T-cell (primary cell): ENCODE results near the gene SNRNP200. TPM values are rescaled to one million over a fixed set of nuclear protein-coding genes. Genes with fewer than 3 reads are reported as not detected.
"Not testable (repeated sequence)": the region's sequence is repeated elsewhere in the genome, so short reads cannot be mapped to it uniquely, and the experiment has no call there.

Experiments used
- ATAC-seq, 4 experiments: fragments of 200-7000 bp in 3 of 4; fragments of 150-1000 bp in 1 of 4; cut with Tn5 transposase; replicated peaks in 1 of 4; 1 replicate in 3 of 4; 2 replicates in 1 of 4; pipeline ENCODE4 v1.10.0; 2021; ENCODE audit warnings: moderate library complexity in 3 of 4, mild to moderate bottlenecking in 2 of 4, moderate number of reproducible peaks in 1 of 4
- CTCF ChIA-PET, 2 donors: fragments of 300-600 bp; sonication (Branson Sonifier 250); formaldehyde crosslinking; loops; one replicate each; lab custom pipeline; 2022; ENCODE audit warnings: antibody characterized with exemption in 2 of 2; lab: Charles Lee
- POLR2A ChIA-PET, 2 donors: fragments of 300-600 bp; sonication (Branson Sonifier 250); formaldehyde crosslinking; loops; one replicate each; lab custom pipeline; 2022; ENCODE audit warnings: antibody characterized with exemption in 2 of 2; lab: Charles Lee
- DNase-seq, 35 experiments: peaks; one replicate each; pipeline versions ENCODE4 v3.0.0 to v3.0.0-alpha.2; 2013 to 2023
- H3K27ac ChIP-seq: one replicate; pipeline ENCODE4 v1.5.1; 2013; ENCODE audit warnings: low read length
- H3K27me3 ChIP-seq, 2 experiments: replicated peaks in 1 of 2; 1 replicate in 1 of 2; 2 replicates in 1 of 2; pipeline versions ENCODE4 v1.6.1 to v1.7.0; 2013; ENCODE audit warnings: low read length in 1 of 2, mixed read lengths in 1 of 2; ENCODE audit not compliant: control insufficient read depth in 2 of 2, insufficient read depth in 2 of 2; ENCODE audit errors: extremely low read depth in 1 of 2
- H3K36me3 ChIP-seq, 2 donors: 1 replicate in 1 of 2; 2 replicates in 1 of 2; pipeline versions ENCODE4 v1.6.1 to v1.7.0; 2013; ENCODE audit warnings: low read length in 1 of 2; ENCODE audit not compliant: control insufficient read depth in 2 of 2, insufficient read depth in 1 of 2; ENCODE audit errors: extremely low read depth in 1 of 2
- H3K4me1 ChIP-seq, 2 experiments: 1 replicate in 1 of 2; 2 replicates in 1 of 2; pipeline versions ENCODE4 v1.6.1 to v1.7.0; 2013; ENCODE audit warnings: low read length in 2 of 2, mixed read lengths in 1 of 2; ENCODE audit not compliant: insufficient read depth in 2 of 2, control insufficient read depth in 1 of 2; ENCODE audit errors: extremely low read depth in 1 of 2
- H3K4me3 ChIP-seq, 2 donors: 1 replicate in 1 of 2; 2 replicates in 1 of 2; pipeline versions ENCODE4 v1.5.1 to v1.7.0; 2013; ENCODE audit warnings: mild to moderate bottlenecking in 2 of 2, low read length in 1 of 2, moderate library complexity in 1 of 2; ENCODE audit not compliant: control insufficient read depth in 1 of 2; ENCODE audit errors: extremely low read depth in 1 of 2
- H3K9me3 ChIP-seq: 2 replicates; pipeline ENCODE4 v1.7.0; 2013
- H3K27ac Mint-ChIP-seq, 2 donors: one replicate each; pipeline ENCODE4 v1.8.0; 2020 to 2021; ENCODE audit warnings: mild to moderate bottlenecking in 2 of 2, mixed read lengths in 2 of 2
- H3K27me3 Mint-ChIP-seq, 2 donors: one replicate each; pipeline ENCODE4 v1.8.0; 2021 to 2022; ENCODE audit warnings: mixed read lengths in 2 of 2
- H3K36me3 Mint-ChIP-seq: one replicate; pipeline ENCODE4 v1.8.0; 2021; ENCODE audit warnings: mixed read lengths
- H3K4me1 Mint-ChIP-seq, 3 donors: one replicate each; pipeline ENCODE4 v1.8.0; 2020 to 2022; ENCODE audit warnings: mixed read lengths in 3 of 3, mild to moderate bottlenecking in 1 of 3
- H3K4me3 Mint-ChIP-seq, 3 donors: one replicate each; pipeline ENCODE4 v1.8.0; 2020 to 2022; ENCODE audit warnings: mild to moderate bottlenecking in 3 of 3, mixed read lengths in 3 of 3, moderate library complexity in 3 of 3
- H3K9me3 Mint-ChIP-seq, 3 donors: one replicate each; pipeline ENCODE4 v1.8.0; 2020 to 2022; ENCODE audit warnings: mixed read lengths in 3 of 3
- WGBS: methylation state at CpG from one replicate; pipeline ENCODE4 v1.1.5; 2013; ENCODE audit warnings: missing lambda C conversion rate; ENCODE audit not compliant: insufficient coverage; 5-methylcytosine and 5-hydroxymethylcytosine counted together
- total RNA-seq, 35 experiments: library from RNA in 6 of 35; stranded (reverse) in 6 of 35; fragments of 120-200 nt in 1 of 35; gene quantifications; one replicate each; pipeline versions ENCODE4 v1.2.1 to v1.2.4 and lab custom pipeline; 2013 to 2026

SNRNP200 gene
- total RNA-seq, 5 donors from 2014 or later (not counting 1 experiment from before 2014, with no cell fraction given) = 200 to 254 (median 203) TPM

GRCh38 chr2:96294271-96294670 is 11.1 kb downstream of the SNRNP200 start:
- 94% methylated on average over 6 of the region's 8 CpGs for WGBS
- H3K27me3 Mint-ChIP-seq, H3K4me1 ChIP-seq, H3K27me3 ChIP-seq, H3K4me3 Mint-ChIP-seq, H3K9me3 Mint-ChIP-seq, H3K27ac ChIP-seq, H3K4me3 ChIP-seq, H3K4me1 Mint-ChIP-seq, H3K9me3 ChIP-seq, H3K27ac Mint-ChIP-seq, DNase-seq, ATAC-seq: not testable (repeated sequence)
- CTCF ChIA-PET = interaction anchor here in 1 of 2 donors (0.6 kb wide), 1 partner anchor 107 kb away, joined by 3 read pairs; no protein-coding TSS in a partner anchor
- POLR2A ChIA-PET = interaction anchor here (0.5 to 0.7 kb wide), 2 partner anchors 16 to 25 kb away, joined by 4 to 8 read pairs; no protein-coding TSS in a partner anchor
- peaks cover 25 to 98% of the 10 kb centered on the region in 2 donors for H3K36me3 ChIP-seq
- peaks cover 86% of the 10 kb centered on the region for H3K36me3 Mint-ChIP-seq

DNA sequence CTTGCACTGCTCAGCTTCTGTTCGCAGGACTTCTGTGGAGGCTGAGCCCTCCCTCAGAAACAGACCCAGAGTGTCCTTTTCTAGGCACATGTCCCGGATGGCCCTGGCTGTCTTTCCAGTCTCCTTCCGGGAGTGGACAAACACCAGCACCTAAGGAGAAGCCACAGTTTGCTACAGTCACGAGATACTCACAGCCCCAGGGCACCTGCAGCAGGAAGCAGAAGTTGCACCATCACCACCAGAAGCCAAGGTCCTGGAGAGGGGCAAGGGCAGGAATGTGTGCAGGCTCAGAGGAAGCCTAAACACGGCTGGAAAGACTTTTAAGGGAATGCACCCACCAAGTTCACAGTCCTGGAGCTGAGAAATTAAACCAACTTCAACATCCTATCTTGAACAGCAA is 13.6 kb downstream of the SNRNP200 start:
- H3K27ac ChIP-seq = no peak overlapping the region
- H3K36me3 ChIP-seq = peaks cover 22 to 98% of the 10 kb centered on the region in 2 donors
- Mint-ChIP-seq H3K9me3 (no peaks in the 10 kb centered on the region), H3K36me3 (peaks cover 85% of the 10 kb centered on the region), H3K27ac (no peak overlapping the region), H3K4me1 (no peaks in the 10 kb centered on the region), H3K4me3 (no peak overlapping the region), H3K27me3 (no peaks in the 10 kb centered on the region)
- H3K27me3 ChIP-seq = no peaks in the 10 kb centered on the region
- H3K9me3 ChIP-seq = no peaks in the 10 kb centered on the region
- no peaks in the 10 kb centered on the region for H3K4me1 ChIP-seq
- WGBS = 100% methylated on average over 4 of the region's 5 CpGs
- DNase-seq = no peak
- ChIA-PET CTCF (interaction anchor here in 1 of 2 donors (0.6 kb wide), 1 partner anchor 96 kb away, joined by 3 read pairs; no protein-coding TSS in a partner anchor), POLR2A (interaction anchor here in 1 of 2 donors (1.5 kb wide), 1 partner anchor 10 kb away, joined by 6 read pairs; no protein-coding TSS in a partner anchor)
- no peak overlapping the region for H3K4me3 ChIP-seq
- no peak for ATAC-seq

- Mint-ChIP-seq H3K9me3 (no peaks in the 10 kb centered on the region), H3K4me1 (no peaks in the 10 kb centered on the region), H3K27ac (no peak overlapping the region), H3K27me3 (no peaks in the 10 kb centered on the region), H3K36me3 (peaks cover 79% of the 10 kb centered on the region), H3K4me3 (no peak overlapping the region)
- H3K27me3 ChIP-seq = no peaks in the 10 kb centered on the region
- no peak overlapping the region for H3K27ac ChIP-seq
- 89% methylated on average over 1 of the region's 6 CpGs for WGBS
- no peaks in the 10 kb centered on the region for H3K4me1 ChIP-seq
- POLR2A ChIA-PET = no interaction called here
- no peak overlapping the region for H3K4me3 ChIP-seq
- H3K36me3 ChIP-seq = peaks cover 39 to 99% of the 10 kb centered on the region in 2 donors
- ATAC-seq (no peak), DNase-seq (no peak)
- H3K9me3 ChIP-seq = no peaks in the 10 kb centered on the region
- CTCF ChIA-PET = no interaction called here
Observed at GRCh38 chr2:96287273-96287856, 18.0 kb downstream of the SNRNP200 start.

GRCh38 chr2:96276787-96277499 is 28.4 kb downstream of the SNRNP200 start:
- DNase-seq = no peak
- H3K4me1 ChIP-seq = no peaks in the 10 kb centered on the region
- Mint-ChIP-seq H3K27ac (no peak overlapping the region), H3K27me3 (no peaks in the 10 kb centered on the region), H3K36me3 (peaks cover 68% of the 10 kb centered on the region), H3K4me1 (no peaks in the 10 kb centered on the region), H3K4me3 (no peak overlapping the region), H3K9me3 (no peaks in the 10 kb centered on the region)
- no peak overlapping the region for H3K4me3 ChIP-seq
- 93% methylated on average over 7 of the region's 21 CpGs for WGBS
- H3K9me3 ChIP-seq = no peaks in the 10 kb centered on the region
- POLR2A ChIA-PET = interaction anchor here in 1 of 2 donors (1.1 kb wide), 1 partner anchor 10 kb away, joined by 5 read pairs; no protein-coding TSS in a partner anchor
- CTCF ChIA-PET = no interaction called here
- no peak for ATAC-seq
- H3K36me3 ChIP-seq = peaks cover 14 to 86% of the 10 kb centered on the region in 2 donors
- no peak overlapping the region for H3K27ac ChIP-seq
- no peaks in the 10 kb centered on the region for H3K27me3 ChIP-seq

DNA sequence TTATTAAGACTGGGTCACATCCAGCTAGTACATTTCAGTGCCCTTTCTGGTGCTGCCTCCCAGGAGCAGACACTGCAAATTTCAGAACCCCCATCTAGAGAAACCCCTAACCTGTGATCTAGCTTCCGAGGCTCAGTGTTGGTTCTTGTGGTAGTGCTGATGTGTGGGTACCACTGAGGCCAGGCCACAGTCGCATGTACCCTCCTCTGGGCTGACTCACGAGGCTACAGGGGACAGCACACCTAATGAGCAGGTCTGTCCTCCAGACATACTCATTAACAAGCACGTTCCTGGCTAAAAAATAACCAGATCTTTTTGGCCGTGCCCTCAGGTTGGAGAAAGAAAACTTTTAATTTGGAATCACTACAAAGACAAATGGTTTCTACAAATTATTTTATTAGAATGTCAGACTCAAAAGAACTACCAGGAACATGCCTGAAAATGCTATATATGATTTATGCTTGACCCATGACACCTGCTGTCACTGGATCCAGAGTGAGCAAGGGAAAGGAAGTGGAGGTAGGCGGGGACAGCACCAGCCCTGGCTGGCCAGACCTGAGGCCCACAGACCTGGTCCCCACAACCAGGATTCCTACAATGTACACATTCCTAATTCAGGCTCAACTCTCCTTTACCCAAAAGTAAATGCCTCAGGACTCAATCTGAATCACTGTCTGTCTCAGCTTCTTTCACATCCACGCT is 30.8 kb downstream of the SNRNP200 start:
- no CpG with 5 or more reads among the region's 7 CpGs for WGBS
- no peaks in the 10 kb centered on the region for H3K27me3 Mint-ChIP-seq
- no peaks in the 10 kb centered on the region for H3K4me1 ChIP-seq
- no peaks in the 10 kb centered on the region for H3K9me3 Mint-ChIP-seq
- no peaks in the 10 kb centered on the region for H3K27me3 ChIP-seq
- ChIA-PET CTCF (interaction anchor here in 1 of 2 donors (0.6 kb wide), 1 partner anchor 257 kb away, joined by 3 read pairs; no protein-coding TSS in a partner anchor), POLR2A (no interaction called here)
- no peak overlapping the region for H3K4me3 ChIP-seq
- H3K27ac Mint-ChIP-seq = no peak overlapping the region
- DNase-seq (no peak), ATAC-seq (peak in 2 of 4 experiments; percentile 15 to 19)
- H3K36me3 ChIP-seq = peaks cover 14 to 80% of the 10 kb centered on the region in 2 donors
- no peaks in the 10 kb centered on the region for H3K4me1 Mint-ChIP-seq
- no peak overlapping the region for H3K4me3 Mint-ChIP-seq
- no peak overlapping the region for H3K27ac ChIP-seq
- no peaks in the 10 kb centered on the region for H3K9me3 ChIP-seq
- peaks cover 66% of the 10 kb centered on the region for H3K36me3 Mint-ChIP-seq

DNA sequence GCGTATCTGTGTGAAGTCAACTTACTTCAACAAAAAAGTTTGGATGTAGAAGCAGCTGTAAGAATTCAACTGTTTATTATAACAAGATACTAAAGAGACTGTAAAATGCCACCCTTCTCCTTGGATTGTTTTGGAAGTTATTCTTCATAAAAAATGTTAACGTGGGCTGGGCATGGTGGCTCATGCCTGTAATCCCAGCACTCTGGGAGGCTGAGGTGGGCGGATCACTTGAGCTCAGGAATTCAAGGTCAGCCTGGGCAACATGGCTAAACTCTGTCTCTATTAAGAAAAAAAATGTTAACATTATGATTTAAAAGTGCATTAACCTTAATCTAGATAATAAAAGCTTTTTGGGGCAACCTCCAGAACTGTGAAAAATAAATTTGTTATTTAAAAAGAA is 31.6 kb downstream of the SNRNP200 start:
- Mint-ChIP-seq H3K4me3 (no peak overlapping the region), H3K27me3 (no peaks in the 10 kb centered on the region), H3K4me1 (peaks cover 0 to 3% (median 3%) of the 10 kb centered on the region in 3 donors), H3K9me3 (no peaks in the 10 kb centered on the region), H3K36me3 (peaks cover 61% of the 10 kb centered on the region), H3K27ac (no peak overlapping the region)
- DNase-seq (no peak), ATAC-seq (no peak)
- Histone ChIP-seq H3K27me3 (no peaks in the 10 kb centered on the region), H3K9me3 (no peaks in the 10 kb centered on the region), H3K4me1 (peaks cover 0 to 3% of the 10 kb centered on the region in 2 experiments), H3K36me3 (peaks cover 15 to 80% of the 10 kb centered on the region in 2 donors), H3K27ac (no peak overlapping the region), H3K4me3 (no peak overlapping the region)
- ChIA-PET POLR2A (interaction anchor here (0.7 kb wide), 3 partner anchors 202 to 369 kb away, joined by 4 to 9 read pairs (median 4); no protein-coding TSS in a partner anchor), CTCF (interaction anchor here (0.6 to 0.7 kb wide), 2 partner anchors 146 to 258 kb away, joined by 3 read pairs; no protein-coding TSS in a partner anchor)
- no CpG with 5 or more reads among the region's 3 CpGs for WGBS
